NCI-H2227 (cell line): ENCODE results near the gene TXN2.
A peak's percentile ranks its signal among the peaks of the same experiment; 100 is the strongest.
"Not testable (repeated sequence)": the region's sequence is repeated elsewhere in the genome, so short reads cannot be mapped to it uniquely, and the experiment has no call there.

Experiments
- DNase-seq: peaks from one replicate; lab custom pipeline; 2025; ENCODE audit not compliant: unreplicated experiment; lab: John Stamatoyannopoulos, UW

Gene TXN2

DNA sequence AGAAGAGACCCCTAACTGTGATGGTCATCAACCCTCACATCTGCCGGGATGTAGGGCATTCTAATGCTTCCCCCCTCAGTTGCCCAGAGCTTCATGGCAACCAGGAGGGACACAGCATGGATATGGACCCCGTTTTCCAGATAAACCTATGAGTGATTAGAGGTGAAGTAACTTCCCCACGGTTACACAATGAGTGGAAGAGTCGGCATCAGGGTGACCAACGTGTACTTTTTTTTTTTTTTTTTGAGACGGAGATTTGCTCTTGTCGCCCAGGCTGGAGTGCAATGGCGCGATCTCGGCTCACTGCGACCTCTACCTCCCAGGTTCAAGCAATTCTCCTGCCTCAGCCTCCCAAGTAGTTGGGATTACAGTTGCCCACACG is 25.0 kb downstream of the TXN2 start:
- DNase-seq = no peak

DNA sequence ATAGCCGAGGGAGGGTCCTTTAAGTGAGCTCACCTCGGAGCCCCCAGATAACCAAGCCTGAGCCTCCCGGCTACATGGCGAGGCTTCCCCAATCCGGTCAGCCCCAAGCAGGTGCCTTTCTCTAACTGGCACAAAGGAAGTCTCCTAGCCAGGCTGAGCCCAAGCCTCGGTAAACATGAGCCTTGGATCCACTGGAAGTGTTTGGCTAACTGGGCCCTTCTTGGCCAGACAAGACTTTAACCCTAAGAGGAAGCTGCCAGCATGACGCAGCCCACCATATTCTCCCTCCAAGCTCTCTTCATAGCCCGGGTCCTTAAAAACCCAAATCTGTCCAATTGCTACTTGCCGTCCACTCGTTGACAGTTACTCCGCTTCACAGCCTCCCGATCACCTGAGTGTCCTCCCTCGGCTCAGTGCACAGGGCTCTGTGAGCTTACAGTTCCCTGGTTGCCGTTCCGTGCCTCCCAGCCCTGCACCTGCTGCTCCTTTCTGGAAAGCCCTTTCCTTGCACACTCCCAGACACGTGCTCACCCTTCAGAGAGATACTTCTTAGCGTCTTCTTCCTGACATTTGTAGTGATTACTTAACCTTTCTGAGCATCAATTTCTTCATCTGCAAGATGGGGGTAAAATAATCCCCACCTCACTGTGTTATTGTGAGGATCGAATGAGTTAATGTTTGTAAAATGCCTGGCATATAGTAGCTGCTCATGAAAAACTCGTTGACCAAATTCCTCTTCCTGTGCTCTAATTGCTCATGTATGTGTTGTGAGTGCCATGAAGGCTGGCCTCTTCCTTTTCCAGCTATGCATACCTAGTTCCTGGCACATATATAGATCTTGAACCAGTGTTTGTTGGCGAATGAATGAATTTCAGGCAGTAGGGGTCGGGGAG is 25.6 kb downstream of the TXN2 start:
- DNase-seq = peak; percentile 30

DNA sequence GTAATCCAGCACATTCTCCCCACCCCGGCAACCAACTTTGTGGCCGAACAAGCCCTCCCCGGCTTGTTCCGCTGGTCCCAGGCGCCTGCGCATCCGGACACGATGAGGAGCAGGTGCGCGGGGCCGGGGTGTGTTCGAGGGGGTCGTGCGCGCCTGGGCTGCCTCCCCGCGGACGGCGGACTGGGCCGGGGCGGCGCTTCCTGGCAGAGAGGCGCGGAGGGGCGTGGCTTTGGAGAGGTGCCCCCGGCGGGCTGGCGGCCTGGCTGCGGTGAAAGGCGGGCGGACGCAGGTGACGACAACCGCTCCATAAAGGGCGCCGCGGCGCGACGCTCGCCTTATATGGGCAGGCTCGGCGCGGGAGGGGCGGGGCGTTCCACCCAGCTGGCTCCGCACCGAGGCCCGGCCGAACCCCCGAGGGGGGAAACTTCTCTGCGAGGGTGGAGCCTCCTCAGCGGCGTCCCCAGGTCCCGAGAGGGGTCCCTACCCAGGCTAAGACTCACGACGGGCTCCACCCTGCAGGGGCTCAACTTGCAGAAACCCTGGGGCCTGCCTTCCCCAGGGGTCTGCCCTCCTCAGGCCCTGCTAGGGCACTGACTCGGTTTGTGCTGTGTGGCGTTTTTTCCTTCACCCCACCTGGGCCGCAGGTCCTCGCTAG is 26.4 kb downstream of the TXN2 start:
- peak; percentile 95 for DNase-seq

DNA sequence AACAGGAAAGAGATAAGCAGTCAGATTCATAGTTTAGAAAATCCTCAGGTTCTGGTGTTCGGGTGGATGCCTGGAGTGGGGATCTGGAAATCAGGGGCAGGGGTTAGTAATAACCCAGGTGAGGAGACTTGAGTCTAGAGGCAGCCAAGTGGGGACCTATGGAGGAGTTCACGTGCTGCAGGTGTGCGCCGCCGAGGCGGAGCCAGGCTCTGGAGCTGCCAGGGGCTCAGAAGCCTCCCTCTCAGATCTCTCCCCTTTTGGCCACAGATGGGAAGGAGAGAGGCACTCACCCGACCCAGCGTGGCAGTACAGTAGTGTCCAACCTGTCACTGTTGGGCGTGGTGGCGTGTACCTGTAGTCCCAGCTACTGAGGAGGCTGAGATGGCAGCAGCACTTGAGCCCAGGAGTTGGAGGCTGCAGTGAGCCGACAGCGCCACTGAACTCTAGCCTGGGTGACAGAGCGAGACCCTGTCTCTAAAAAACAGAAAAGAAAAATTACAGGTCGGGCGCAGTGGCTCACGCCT is 27.5 kb downstream of the TXN2 start:
- no peak for DNase-seq

- not testable (repeated sequence) for DNase-seq
These were observed 28.3 kb downstream of the TXN2 start for GRCh38 chr22:36452978-36453607.

- DNase-seq = no peak
These were observed 29.0 kb downstream of the TXN2 start for GRCh38 chr22:36452250-36452977.

DNA sequence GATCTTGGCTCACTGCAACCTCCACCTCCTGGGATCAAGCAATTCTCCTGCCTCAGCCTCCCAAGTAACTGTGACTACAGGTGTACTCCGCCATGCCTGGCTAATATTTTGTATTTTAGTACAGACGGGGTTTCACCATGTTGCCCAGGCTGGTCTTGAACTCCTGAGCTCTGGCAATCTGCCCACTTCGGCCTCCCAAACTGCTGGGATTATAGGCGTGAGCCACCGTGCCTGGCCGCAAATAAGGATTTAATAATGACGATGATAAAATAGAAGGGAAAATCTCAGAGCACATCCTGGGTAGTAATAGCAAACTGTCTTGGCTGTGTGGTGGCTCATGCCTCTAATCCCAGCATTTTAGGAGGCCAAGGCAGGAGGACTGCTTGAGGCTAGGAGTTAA is 30.5 kb downstream of the TXN2 start:
- DNase-seq = not testable (repeated sequence)

DNA sequence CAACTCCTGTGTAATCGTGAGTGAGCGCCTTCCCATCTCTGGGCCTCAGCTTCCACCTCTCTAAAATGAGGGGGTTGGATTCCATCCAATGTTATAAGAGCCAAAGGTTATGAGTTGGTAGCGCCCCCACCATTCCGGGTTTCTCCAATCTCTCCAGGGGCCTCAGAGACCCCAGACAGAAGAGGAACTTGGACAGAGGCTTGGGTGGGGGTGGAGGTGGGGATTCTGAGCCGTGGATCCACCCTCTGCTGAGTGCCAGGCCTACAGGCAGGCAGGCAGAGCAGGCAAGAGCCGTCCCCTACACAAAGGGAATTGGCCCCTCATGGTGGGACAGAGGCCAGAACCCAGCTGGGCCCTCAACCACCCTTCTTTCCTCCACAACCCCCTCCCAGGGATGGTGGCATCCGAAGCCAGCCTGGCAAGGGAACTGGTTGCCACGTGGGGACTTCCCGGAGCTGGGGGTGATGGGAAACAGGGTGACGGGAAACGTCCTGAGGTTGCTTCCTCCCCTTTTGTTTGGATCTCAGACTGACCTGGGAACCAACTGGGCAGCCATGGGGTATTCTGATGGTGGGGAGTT is 31.8 kb downstream of the TXN2 start:
- no peak for DNase-seq

DNA sequence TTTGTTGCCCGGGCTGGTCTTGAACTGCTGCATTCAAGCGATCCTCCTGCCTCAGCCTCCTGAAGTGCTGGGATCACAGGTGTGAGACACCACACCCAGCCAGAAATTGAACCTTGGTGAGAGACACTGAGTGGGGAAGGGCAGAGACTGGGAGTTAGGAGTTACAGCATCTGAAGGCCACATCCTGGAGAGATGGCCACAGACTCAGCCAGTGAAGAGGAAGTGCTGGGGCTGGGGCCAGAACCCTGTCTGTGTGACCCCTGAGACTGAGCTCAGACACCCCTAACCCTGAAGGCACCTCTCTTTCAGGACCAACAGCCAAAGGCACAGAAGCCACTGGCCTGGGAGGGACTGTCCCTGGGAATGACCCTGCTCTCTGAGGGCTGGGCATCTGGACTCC is 33.8 kb downstream of the TXN2 start:
- no peak for DNase-seq

DNA sequence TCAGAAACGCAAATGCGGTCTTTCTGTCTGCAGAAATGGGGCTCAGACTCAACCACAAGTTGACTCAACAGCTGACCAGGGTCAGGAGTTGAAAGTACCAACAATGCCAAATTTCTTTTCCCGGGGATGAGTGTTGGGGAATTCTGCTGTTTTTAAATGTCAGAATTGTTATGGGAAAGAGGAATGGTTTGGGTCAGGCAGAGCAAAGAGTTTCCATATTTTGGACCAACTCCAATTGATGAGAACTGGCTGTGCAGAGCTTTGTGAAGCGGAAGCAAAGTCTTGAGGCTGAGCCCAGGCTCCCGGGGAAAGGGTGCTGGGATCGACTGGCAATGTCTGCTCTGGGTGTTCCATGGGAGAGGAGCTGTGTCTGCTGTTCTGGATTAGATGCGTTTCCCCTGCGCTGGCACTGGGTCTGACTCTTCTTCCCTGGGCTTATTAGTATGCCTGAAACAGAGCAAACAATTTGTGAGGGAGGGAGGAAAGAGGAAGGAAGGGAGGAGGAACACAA is 36.2 kb downstream of the TXN2 start:
- no peak for DNase-seq

- DNase-seq = no peak
These were observed 38.2 kb downstream of the TXN2 start for GRCh38 chr22:36443198-36443770.

DNA sequence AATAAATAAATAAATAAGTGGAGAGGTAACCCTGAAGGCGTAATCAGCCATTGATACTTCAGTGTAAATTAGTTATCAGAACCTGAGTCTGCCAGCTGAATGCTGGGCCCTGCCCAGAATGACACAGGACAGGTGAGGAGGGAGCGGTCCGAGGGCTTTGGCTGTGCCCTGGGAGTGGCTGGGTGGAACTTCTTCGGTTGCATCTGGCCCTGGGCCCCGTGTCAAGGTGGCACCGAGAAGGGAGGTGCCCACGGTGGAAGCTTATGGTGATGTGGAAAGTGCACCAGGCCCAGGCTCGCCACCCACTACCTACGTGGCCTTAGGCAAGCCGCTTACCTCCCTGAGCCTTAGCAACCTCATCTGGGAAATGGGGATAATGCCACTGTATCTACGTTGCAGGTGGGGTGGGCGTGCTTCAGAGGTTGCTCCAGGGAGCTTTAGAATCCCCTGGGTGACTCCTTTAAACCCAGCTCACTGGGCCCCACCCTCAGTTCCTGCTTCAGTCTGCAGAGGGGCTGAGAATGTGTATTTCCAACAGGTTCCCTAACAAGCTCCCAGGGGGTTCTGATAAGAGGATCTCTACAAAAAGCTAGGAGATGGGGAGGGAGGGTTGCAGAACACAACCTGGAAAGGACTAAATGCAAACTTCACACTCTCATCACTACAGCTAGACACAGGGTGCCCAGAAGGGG is 38.8 kb downstream of the TXN2 start:
- no peak for DNase-seq

- DNase-seq = no peak
These were observed 40.9 kb downstream of the TXN2 start for GRCh38 chr22:36440429-36441002.

GRCh38 chr22:36439481-36440271 is 41.8 kb downstream of the TXN2 start:
- DNase-seq = no peak

- DNase-seq = no peak
These were observed 45.7 kb downstream of the TXN2 start for GRCh38 chr22:36435516-36436415.

GRCh38 chr22:36433318-36434231 is 47.9 kb downstream of the TXN2 start:
- DNase-seq = no peak
